HG03139 (cell line): ENCODE data around the gene ACTN3.
"Not testable (repeated sequence)": the region's sequence is repeated elsewhere in the genome, so short reads cannot be mapped to it uniquely, and the experiment has no call there.

Source experiments
- ATAC-seq: cut with Tn5 transposase; IDR thresholded peaks from one replicate; pipeline ENCODE4 v1.9.1; 2021; ENCODE audit not compliant: unreplicated experiment

Gene ACTN3

GRCh38 chr11:66595245-66595904 is 48.7 kb downstream of the ACTN3 start:
- ATAC-seq = no peak

- no peak for ATAC-seq
Observed at GRCh38 chr11:66598993-66599392, 52.3 kb downstream of the ACTN3 start.

GRCh38 chr11:66600219-66600618 is 53.5 kb downstream of the ACTN3 start:
- ATAC-seq = no peak

GRCh38 chr11:66600631-66601233 is 54.0 kb downstream of the ACTN3 start:
- ATAC-seq = no peak

GRCh38 chr11:66603072-66603471 is 56.4 kb downstream of the ACTN3 start:
- no peak for ATAC-seq

GRCh38 chr11:66604155-66604554 is 57.5 kb downstream of the ACTN3 start:
- no peak for ATAC-seq

GRCh38 chr11:66606608-66607007 is 59.9 kb downstream of the ACTN3 start:
- not testable (repeated sequence) for ATAC-seq

GRCh38 chr11:66607126-66607834 is 60.6 kb downstream of the ACTN3 start:
- ATAC-seq = no peak

- no peak for ATAC-seq
Observed at GRCh38 chr11:66609721-66610617, 63.3 kb downstream of the ACTN3 start.

- ATAC-seq = no peak
Observed at GRCh38 chr11:66612458-66612857, 65.8 kb downstream of the ACTN3 start.
